Heart left ventricle (tissue), 13 donors: Measurements from ENCODE around the gene F7.

Experiments used
- CTCF ChIP-seq, 12 donors: fragments of 200-600 bp; sonication (generic) in 4 of 12; IDR thresholded peaks; one replicate each; pipeline versions ENCODE4 v1.5.0 to v1.8.0; 2018 to 2022; ENCODE audit warnings: antibody characterized with exemption in 12 of 12, mild to moderate bottlenecking in 5 of 12
- POLR2A ChIP-seq, 2 donors: fragments of 450-650 bp; IDR thresholded peaks; one replicate each; pipeline ENCODE4 v1.6.1; 2017; ENCODE audit warnings: antibody characterized with exemption in 2 of 2, mild to moderate bottlenecking in 2 of 2, moderate library complexity in 2 of 2
- donor health status: ischemic (EF 13 %, LVEDD 7.1; RV severe dilation, severe dysfunction).
- donor health status: DM: no; HTN: yes; CAD: no.
- donor health status: DM: no; HTN: no; CAD: no.
- donor health status: ischemic (EF 25% LVEDD 6.9; RV normal size, moderate dysfunction).
- donor health status: ischemic (EF 25% LVEDD 5.7; RV mildly dilated, moderate dysfunction).
- donor health status: ischemic (EF 35%, LVEDD 5.7; RV mildly dilated, moderate dysfunction).
- donor health status: nonischemic (EF 11% LVEDD 7.7; RV severe dilation, severe dysfunction).
- donor health status: DM: yes; HTN: yes; CAD: no.
- donor health status: PGD.
- donor health status: ischemic (EF 29% LVEDD 5.4; RV normal size, mild dysfunction).
- donor health status: nonischemic (EF 23%, LVEDD 6.1; RV moderate dilation, normal function).

DNA sequence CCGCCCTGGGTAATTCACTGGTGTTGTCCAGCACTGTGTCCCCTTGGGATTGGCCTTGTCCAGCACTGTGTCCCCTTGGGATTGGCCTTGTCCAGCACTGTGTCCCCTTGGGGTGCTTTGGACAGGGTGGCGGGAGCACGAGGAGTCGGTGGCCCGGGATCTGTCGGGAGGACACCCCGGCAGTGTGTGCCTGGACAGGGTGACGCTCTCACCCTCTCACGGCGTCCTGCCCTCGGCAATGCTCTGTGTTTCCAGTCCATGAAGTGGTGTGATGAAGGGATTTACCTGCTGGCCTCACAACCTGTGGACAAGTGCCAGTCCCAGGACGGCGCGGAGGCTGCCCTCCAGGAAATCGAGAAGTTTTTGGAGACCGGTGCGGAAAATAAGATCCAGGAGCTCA, 29.9 kb upstream of the F7 start:
- TF ChIP-seq CTCF (IDR thresholded peaks at IDR 0.05) (no peak), POLR2A (IDR thresholded peaks at IDR 0.05) (no peak)
